HEK293T (cell line): ENCODE measurements around the gene LRRC14B.

Experiments used
- CTCF ChIA-PET: fragments of 350-600 bp; formaldehyde crosslinking; extraction: SDS; loops from one replicate; lab custom pipeline; 2021; ENCODE audit warnings: antibody characterized with exemption, inconsistent platforms; lab: Yijun Ruan, JAX
- POLR2A ChIA-PET: fragments of 350-600 bp; formaldehyde crosslinking; extraction: SDS; loops from one replicate; lab custom pipeline; 2020; ENCODE audit warnings: antibody characterized with exemption, inconsistent platforms; lab: Yijun Ruan, JAX
- DNase-seq: peaks from one replicate; pipeline ENCODE4 v3.0.0; 2012; ENCODE audit warnings: mixed read lengths; ENCODE audit errors: extremely low spot score
- ARNT ChIP-seq: fragments of 450-650 bp; IDR thresholded peaks from 2 replicates; pipeline ENCODE4 v1.6.1; 2017; ENCODE audit warnings: mild to moderate bottlenecking
- BHLHE40 ChIP-seq: fragments of 450-650 bp; IDR thresholded peaks from 2 replicates; pipeline ENCODE4 v1.6.1; 2016; ENCODE audit warnings: mild to moderate bottlenecking, moderate library complexity, borderline replicate concordance
- CTBP1 ChIP-seq: fragments of 450-650 bp; IDR thresholded peaks from 2 replicates; pipeline ENCODE4 v1.6.1; 2016; ENCODE audit warnings: borderline replicate concordance
- ELF4 ChIP-seq: fragments of 450-650 bp; IDR thresholded peaks from 2 replicates; pipeline ENCODE4 v1.6.1; 2017; ENCODE audit warnings: antibody characterized with exemption
- FOXA1 ChIP-seq: fragments of 450-650 bp; IDR thresholded peaks from 2 replicates; pipeline ENCODE4 v1.6.1; 2016; ENCODE audit warnings: mild to moderate bottlenecking
- FOXK2 ChIP-seq: fragments of 450-650 bp; IDR thresholded peaks from 2 replicates; pipeline ENCODE4 v1.6.1; 2016; ENCODE audit warnings: mild to moderate bottlenecking
- FOXM1 ChIP-seq: fragments of 450-650 bp; IDR thresholded peaks from 2 replicates; pipeline ENCODE4 v1.6.1; 2017; ENCODE audit warnings: mild to moderate bottlenecking, borderline replicate concordance
- HDGF ChIP-seq: fragments of 450-650 bp; IDR thresholded peaks from 2 replicates; pipeline ENCODE4 v1.6.1; 2017; ENCODE audit warnings: antibody characterized with exemption, borderline replicate concordance
- L3MBTL2 ChIP-seq: fragments of 450-650 bp; conservative IDR thresholded peaks from 2 replicates; pipeline ENCODE4 v1.6.1; 2016; ENCODE audit warnings: mild to moderate bottlenecking
- LEF1 ChIP-seq: fragments of 450-650 bp; IDR thresholded peaks from 2 replicates; pipeline ENCODE4 v1.6.1; 2017; ENCODE audit warnings: mild to moderate bottlenecking, borderline replicate concordance
- NFRKB ChIP-seq: fragments of 450-650 bp; IDR thresholded peaks from 2 replicates; pipeline ENCODE4 v1.6.1; 2016; ENCODE audit warnings: mild to moderate bottlenecking, moderate library complexity
- PKNOX1 ChIP-seq: fragments of 450-650 bp; IDR thresholded peaks from 2 replicates; pipeline ENCODE4 v1.6.1; 2016
- SP1 ChIP-seq: fragments of 450-650 bp; IDR thresholded peaks from 2 replicates; pipeline ENCODE4 v1.6.1; 2017
- SUZ12 ChIP-seq: fragments of 450-650 bp; IDR thresholded peaks from 2 replicates; pipeline ENCODE4 v1.6.1; 2016; ENCODE audit warnings: mild to moderate bottlenecking
- TARDBP ChIP-seq: fragments of 450-650 bp; IDR thresholded peaks from 2 replicates; pipeline ENCODE4 v1.6.1; 2016
- ZNF384 ChIP-seq: fragments of 450-650 bp; IDR thresholded peaks from 2 replicates; pipeline ENCODE4 v1.6.1; 2016

The LRRC14B gene

GRCh38 chr5:199950-200645, 8.8 kb downstream of the LRRC14B start:
- ChIA-PET POLR2A (interaction anchor here (0.9 kb wide), 1 partner anchor 18 kb away, joined by 3 read pairs; the partner anchor contains the start of genes CCDC127 and SDHA), CTCF (interaction anchor here (3.2 kb wide), 1 partner anchor 12 kb away, joined by 9 read pairs; no protein-coding TSS in a partner anchor)
- TF ChIP-seq BHLHE40 (no peak), SP1 (no peak), PKNOX1 (no peak), LEF1 (no peak), L3MBTL2 (no peak), ZNF384 (no peak), HDGF (no peak), ELF4 (no peak), FOXM1 (no peak), TARDBP (no peak), ARNT (no peak), FOXK2 (no peak), CTBP1 (no peak), NFRKB (no peak)
- DNase-seq: no peak

GRCh38 chr5:200985-201384, 9.7 kb downstream of the LRRC14B start:
- no peak for DNase-seq
- POLR2A ChIA-PET: interaction anchor here (0.9 kb wide), 1 partner anchor 17 kb away, joined by 3 read pairs; the partner anchor contains the start of genes CCDC127 and SDHA
- TF ChIP-seq ELF4 (no peak), PKNOX1 (peak; percentile 37; the same call in 1 of the 2 replicates)
- CTCF ChIA-PET: interaction anchor here (3.2 kb wide), 1 partner anchor 12 kb away, joined by 9 read pairs; no protein-coding TSS in a partner anchor

DNA sequence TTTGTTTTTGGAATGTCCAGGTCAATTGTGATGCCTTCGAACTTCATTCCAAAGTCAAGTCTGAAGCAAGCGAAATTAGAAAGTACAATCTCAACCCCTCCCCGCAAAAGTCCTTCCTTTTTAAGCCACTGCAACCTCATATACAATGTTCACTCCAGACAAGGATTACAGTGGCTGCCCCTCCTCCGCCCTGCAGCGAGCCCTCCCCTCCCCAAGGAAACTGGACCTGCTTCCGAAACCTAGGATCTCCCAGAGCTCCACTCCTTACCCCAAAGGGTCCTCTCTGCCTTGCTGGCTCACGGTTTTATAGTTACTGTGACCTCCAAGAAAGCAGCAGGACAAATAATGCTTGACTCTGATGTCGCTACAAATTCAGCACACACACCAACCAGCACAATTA, 10.4 kb downstream of the LRRC14B start:
- CTCF ChIA-PET: interaction anchor here (3.2 kb wide), 1 partner anchor 13 kb away, joined by 9 read pairs; no protein-coding TSS in a partner anchor
- POLR2A ChIA-PET: no interaction called here
- TF ChIP-seq TARDBP (no peak), LEF1 (no peak), HDGF (no peak), BHLHE40 (no peak), FOXA1 (no peak), SUZ12 (no peak), ELF4 (no peak), ARNT (no peak), SP1 (no peak), ZNF384 (no peak), FOXK2 (no peak), PKNOX1 (no peak), L3MBTL2 (no peak), FOXM1 (no peak), NFRKB (no peak)
- DNase-seq: no peak

DNA sequence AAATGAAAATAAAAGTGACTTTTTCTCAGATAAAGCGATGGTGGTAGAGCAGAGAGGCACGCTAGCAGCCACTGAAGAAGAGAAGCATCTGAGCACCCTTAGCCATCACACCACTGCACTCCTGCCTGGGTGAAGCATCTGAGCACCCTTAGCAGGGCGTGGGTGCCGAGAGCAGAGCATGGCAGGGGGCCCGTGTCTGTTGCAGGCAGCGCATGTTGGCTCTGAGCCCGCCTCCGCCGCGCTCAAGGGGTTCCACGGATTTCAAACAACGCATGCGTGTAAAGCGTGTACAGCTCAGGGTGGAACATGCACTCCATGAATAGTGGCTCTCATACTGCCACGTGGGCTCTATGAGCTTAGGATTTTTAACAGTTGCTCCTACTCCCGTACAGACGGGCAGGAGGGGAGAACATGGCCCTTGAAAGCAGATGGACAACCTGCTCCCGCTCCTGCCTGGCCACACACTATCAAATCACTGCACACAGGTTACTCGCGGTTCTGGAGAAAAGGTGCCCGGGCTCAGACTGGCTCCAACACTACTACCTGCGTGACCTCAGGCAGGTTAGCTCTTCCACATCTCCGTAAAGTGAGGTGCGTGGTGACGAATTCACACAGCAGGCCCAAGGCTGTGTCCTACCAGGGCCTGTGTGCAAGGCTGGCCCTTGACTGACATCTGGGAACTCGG, 12.1 kb downstream of the LRRC14B start:
- TF ChIP-seq SP1: no peak
- CTCF ChIA-PET: no interaction called here
- DNase-seq: no peak
- POLR2A ChIA-PET: interaction anchor here (2.0 kb wide), 1 partner anchor 15 kb away, joined by 9 read pairs; the partner anchor contains the start of genes CCDC127 and SDHA

- no peak for DNase-seq
- ChIA-PET CTCF (no interaction called here), POLR2A (interaction anchor here (2.0 kb wide), 1 partner anchor 14 kb away, joined by 9 read pairs; the partner anchor contains the start of genes CCDC127 and SDHA)
- TF ChIP-seq SP1 (no peak), FOXM1 (no peak), LEF1 (no peak), HDGF (no peak), FOXA1 (no peak), ELF4 (no peak), NFRKB (no peak), ARNT (no peak), CTBP1 (no peak), ZNF384 (no peak), PKNOX1 (no peak), FOXK2 (no peak), SUZ12 (no peak), L3MBTL2 (no peak)
Measured at GRCh38 chr5:204001-204400, 12.7 kb downstream of the LRRC14B start.
